Measurements from ENCODE around the gene TPD52L1.
"Not testable (repeated sequence)": the region's sequence is repeated elsewhere in the genome, so short reads cannot be mapped to it uniquely, and the experiment has no call there.

Gene TPD52L1

GRCh38 chr6:125274935-125275334, 121.4 kb downstream of the TPD52L1 start:
- no peak for DNase-seq

- DNase-seq = peak in 1 of 2 experiments; percentile 7
Observed at GRCh38 chr6:125275779-125276178, 122.2 kb downstream of the TPD52L1 start.

- DNase-seq = no peak
Observed at GRCh38 chr6:125277838-125278237, 124.3 kb downstream of the TPD52L1 start.

GRCh38 chr6:125279961-125280360, 126.4 kb downstream of the TPD52L1 start:
- DNase-seq = no peak

- DNase-seq = not testable (repeated sequence)
Observed at GRCh38 chr6:125280370-125281035, 126.9 kb downstream of the TPD52L1 start.

GRCh38 chr6:125282470-125282869, 128.9 kb downstream of the TPD52L1 start:
- DNase-seq = not testable (repeated sequence)

GRCh38 chr6:125285353-125285752, 131.8 kb downstream of the TPD52L1 start:
- DNase-seq = no peak

- no peak for DNase-seq
Observed at GRCh38 chr6:125285936-125286335, 132.4 kb downstream of the TPD52L1 start.

- DNase-seq = no peak
Observed at GRCh38 chr6:125287718-125288117, 134.1 kb downstream of the TPD52L1 start.

GRCh38 chr6:125293587-125293986, 140.0 kb downstream of the TPD52L1 start:
- DNase-seq = no peak

GRCh38 chr6:125294036-125294435, 140.5 kb downstream of the TPD52L1 start:
- no peak for DNase-seq

- DNase-seq = no peak
Observed at GRCh38 chr6:125294925-125295324, 141.4 kb downstream of the TPD52L1 start.

GRCh38 chr6:125296471-125296870, 142.9 kb downstream of the TPD52L1 start:
- no peak for DNase-seq

- no peak for DNase-seq
Observed at GRCh38 chr6:125299257-125299656, 145.7 kb downstream of the TPD52L1 start.

GRCh38 chr6:125300992-125301434, 147.4 kb downstream of the TPD52L1 start:
- DNase-seq = peak; percentile 33

- peak; percentile 52 to 58 for DNase-seq
Observed at GRCh38 chr6:125301435-125302391, 148.1 kb downstream of the TPD52L1 start, which contains the start of gene HDDC2. Gene HDDC2, minus strand, starts transcription at chr6:125301967. Its CDS starts 35 bp downstream, at chr6:125301932.

- no peak for DNase-seq
Observed at GRCh38 chr6:125302840-125303511, 149.4 kb downstream of the TPD52L1 start.

- no peak for DNase-seq
Observed at GRCh38 chr6:125303512-125303854, 149.9 kb downstream of the TPD52L1 start.

- no peak for DNase-seq
Observed at GRCh38 chr6:125304970-125305660, 151.5 kb downstream of the TPD52L1 start.

GRCh38 chr6:125306756-125307149, 153.2 kb downstream of the TPD52L1 start:
- DNase-seq = no peak

- no peak for DNase-seq
Observed at GRCh38 chr6:125307150-125307838, 153.7 kb downstream of the TPD52L1 start.
